Fibroblast of the conjunctiva (primary cell): ENCODE measurements around the gene SPRED2.

ENCODE experiments used
- DNase-seq: peaks from one replicate; pipeline ENCODE4 v3.0.0-alpha.2; 2010; ENCODE audit warnings: low read depth

The SPRED2 gene

GRCh38 chr2:65276609-65277008 is 155.8 kb downstream of the SPRED2 start:
- DNase-seq: no peak

GRCh38 chr2:65275141-65275915 is 157.1 kb downstream of the SPRED2 start:
- no peak for DNase-seq

DNA sequence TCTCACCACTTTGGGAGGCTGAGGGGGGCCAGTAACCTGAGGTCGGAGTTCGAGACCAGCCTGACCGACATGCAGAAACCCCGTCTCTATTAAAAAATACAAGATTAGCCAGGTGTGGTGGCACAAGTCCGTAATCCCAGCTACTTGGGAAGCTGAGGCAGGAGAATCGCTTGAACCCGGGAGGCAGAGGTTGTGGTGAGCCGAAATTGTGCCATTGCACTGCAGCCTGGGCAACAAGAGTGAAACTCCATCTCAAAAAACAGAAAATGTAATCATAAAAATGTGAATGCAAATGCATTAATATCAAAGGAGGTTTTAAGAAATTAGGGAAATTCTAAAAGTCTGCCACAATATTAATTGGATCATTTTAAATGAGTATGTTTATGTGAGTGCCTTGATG is 159.1 kb downstream of the SPRED2 start:
- no peak for DNase-seq

- no peak for DNase-seq
Measured at GRCh38 chr2:65268957-65269356, 163.4 kb downstream of the SPRED2 start.

GRCh38 chr2:65267008-65267407 is 165.4 kb downstream of the SPRED2 start:
- no peak for DNase-seq

DNA sequence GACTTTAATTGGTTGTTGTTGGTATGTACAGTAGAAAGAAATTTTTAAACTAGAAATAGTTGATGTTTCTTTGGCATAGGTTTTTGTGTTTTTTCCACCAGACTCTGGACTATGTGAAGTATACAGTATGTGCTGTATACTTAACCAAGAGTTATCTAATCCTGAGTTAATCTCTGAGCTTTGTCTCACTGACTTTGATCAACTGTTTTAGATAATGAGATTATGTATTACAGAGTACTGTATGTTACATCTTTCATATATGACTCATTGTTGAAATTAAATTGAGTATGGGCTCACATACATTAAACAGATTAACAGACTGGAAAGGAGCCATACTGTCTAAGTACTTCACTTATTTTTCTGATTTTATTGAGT is 166.7 kb downstream of the SPRED2 start:
- DNase-seq: no peak

DNA sequence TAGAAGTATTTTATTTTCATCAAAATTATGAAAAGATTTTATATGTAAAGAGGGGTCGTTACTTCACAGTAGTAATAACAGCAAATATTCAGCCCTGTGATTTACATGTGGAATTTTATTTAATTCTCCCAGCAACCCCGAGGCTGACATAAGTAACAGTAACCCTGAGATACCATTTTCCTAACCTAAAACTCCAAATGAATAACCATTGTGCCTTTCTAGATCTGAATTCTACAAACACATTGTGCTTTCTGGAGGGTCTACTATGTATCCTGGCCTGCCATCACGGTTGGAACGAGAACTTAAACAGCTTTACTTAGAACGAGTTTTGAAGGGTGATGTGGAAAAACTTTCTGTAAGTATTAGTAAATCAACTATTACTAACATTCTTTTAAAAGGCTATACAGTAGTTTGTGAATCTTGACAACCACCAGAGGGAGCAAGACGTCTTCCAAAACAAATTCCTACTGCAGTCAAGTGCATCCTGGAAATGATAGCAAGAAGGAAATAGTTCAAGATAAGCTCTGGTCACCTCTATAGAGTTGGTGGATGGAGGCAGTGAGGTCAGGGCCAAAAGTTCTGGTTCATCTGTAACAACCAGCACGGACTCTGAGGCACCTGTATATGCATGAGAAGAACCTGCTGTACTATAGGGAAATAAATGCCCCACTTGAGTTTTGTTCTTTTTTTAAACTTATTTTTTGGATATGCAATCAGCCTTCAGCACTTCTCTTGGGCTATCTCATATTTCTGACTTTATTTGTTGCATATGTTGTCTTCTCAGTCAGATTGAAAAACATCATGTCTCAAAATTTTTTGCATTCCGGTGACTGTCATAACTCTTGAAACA is 167.4 kb downstream of the SPRED2 start:
- DNase-seq: peak; percentile 89

GRCh38 chr2:65263986-65264385 is 168.4 kb downstream of the SPRED2 start:
- DNase-seq: no peak

GRCh38 chr2:65263262-65263661 is 169.1 kb downstream of the SPRED2 start:
- no peak for DNase-seq

- no peak for DNase-seq
Measured at GRCh38 chr2:65261676-65262075, 170.7 kb downstream of the SPRED2 start.
